H1 (cell line): ENCODE measurements around the gene KCNRG. TPM values are rescaled to one million over a fixed set of nuclear protein-coding genes. Genes with fewer than 3 reads are reported as not detected.

Source experiments
- CTCF ChIA-PET: fragments of 300-600 bp; sonication (Branson Sonifier 250); formaldehyde crosslinking; loops from one replicate; lab custom pipeline; 2021; ENCODE audit not compliant: partially characterized antibody; lab: Charles Lee
- POLR2A ChIA-PET: fragments of 300-600 bp; sonication (Branson Sonifier 250); formaldehyde crosslinking; loops from one replicate; lab custom pipeline; 2021; ENCODE audit warnings: inconsistent platforms; ENCODE audit not compliant: partially characterized antibody; lab: Charles Lee
- DNase-seq, 2 experiments: peaks; one replicate each; pipeline versions ENCODE4 v3.0.0 to v3.0.0-alpha.2; 2010 to 2022; ENCODE audit warnings: low spot score in 2 of 2, low read depth in 1 of 2, mixed read lengths in 1 of 2
- FAIRE-seq: peaks from 2 replicates; lab custom pipeline; 2011; peaks lifted over from hg19 to GRCh38; lab: Jason Lieb, UNC
- H2AFZ ChIP-seq: 2 replicates; pipeline ENCODE4 v1.8.1; 2012; ENCODE audit warnings: low read length, inconsistent platforms
- H2AK5ac ChIP-seq: 2 replicates; pipeline ENCODE4 v1.6.1; 2013; ENCODE audit warnings: low read depth, low read length
- H2BK120ac ChIP-seq: replicated peaks from 2 replicates; pipeline ENCODE3; 2013; ENCODE audit warnings: low read depth, low read length, inconsistent platforms
- H2BK12ac ChIP-seq: 2 replicates; pipeline ENCODE4 v1.6.1; 2013; ENCODE audit warnings: low read depth, low read length
- H2BK15ac ChIP-seq: 2 replicates; pipeline ENCODE4 v1.6.1; 2013; ENCODE audit warnings: low read length
- H2BK20ac ChIP-seq: 2 replicates; pipeline ENCODE4 v1.6.1; 2013; ENCODE audit warnings: low read length
- H2BK5ac ChIP-seq: 2 replicates; pipeline ENCODE4 v1.6.1; 2013; ENCODE audit warnings: low read depth, low read length
- H3K14ac ChIP-seq: 2 replicates; pipeline ENCODE4 v1.6.1; 2013; ENCODE audit warnings: inconsistent platforms; ENCODE audit not compliant: insufficient read length
- H3K18ac ChIP-seq: 2 replicates; pipeline ENCODE4 v1.6.1; 2013; ENCODE audit warnings: low read length; ENCODE audit errors: extremely low read depth
- H3K23ac ChIP-seq: 2 replicates; pipeline ENCODE4 v1.6.1; 2013; ENCODE audit warnings: inconsistent platforms; ENCODE audit not compliant: insufficient read length
- H3K23me2 ChIP-seq: 2 replicates; pipeline ENCODE4 v1.6.1; 2013; ENCODE audit warnings: low read depth, low read length
- H3K27ac ChIP-seq: 2 replicates; pipeline ENCODE4 v1.6.1; 2011; ENCODE audit warnings: low read depth, low read length, inconsistent platforms
- H3K27me3 ChIP-seq, 4 experiments: replicated peaks in 1 of 4; 1 replicate in 1 of 4; 2 replicates in 3 of 4; pipeline versions ENCODE4 v1.6.1 to v1.8.1; 2011 to 2013; ENCODE audit warnings: low read length in 3 of 4, mild to moderate bottlenecking in 3 of 4, inconsistent platforms in 2 of 4, mixed read lengths in 2 of 4, moderate library complexity in 1 of 4; ENCODE audit not compliant: control insufficient read depth in 3 of 4, insufficient read depth in 3 of 4; ENCODE audit errors: extremely low read depth in 1 of 4
- H3K36me3 ChIP-seq, 4 experiments: 2 replicates each; pipeline versions ENCODE4 v1.6.1 to v1.8.1; 2011 to 2013; ENCODE audit warnings: mild to moderate bottlenecking in 4 of 4, low read length in 3 of 4, moderate library complexity in 2 of 4, control low read depth in 1 of 4, inconsistent platforms in 1 of 4; ENCODE audit not compliant: insufficient read depth in 4 of 4, control insufficient read depth in 2 of 4
- H3K4ac ChIP-seq: replicated peaks from 2 replicates; pipeline ENCODE3; 2013; ENCODE audit warnings: low read length, low read depth, mixed read lengths, inconsistent platforms; ENCODE audit not compliant: insufficient read length
- H3K4me1 ChIP-seq, 4 experiments: replicated peaks in 1 of 4; 1 replicate in 1 of 4; 2 replicates in 3 of 4; pipeline versions ENCODE4 v1.6.1 to v1.8.1; 2011 to 2013; ENCODE audit warnings: low read length in 3 of 4, inconsistent platforms in 2 of 4, mixed read lengths in 1 of 4; ENCODE audit not compliant: insufficient read depth in 4 of 4, control insufficient read depth in 3 of 4
- H3K4me2 ChIP-seq, 2 experiments: 2 replicates each; pipeline versions ENCODE4 v1.6.1 to v1.8.1; 2011 to 2013; ENCODE audit warnings: low read depth in 2 of 2, low read length in 2 of 2, control low read depth in 1 of 2, inconsistent platforms in 1 of 2, mild to moderate bottlenecking in 1 of 2; ENCODE audit not compliant: insufficient read depth in 1 of 2
- H3K4me3 ChIP-seq, 4 experiments: fragments of 200-600, 300-600 bp in 1 of 4; sonication (generic), shearing (Covaris generic), sonication (Bioruptor Twin) in 1 of 4; 2 replicates each; pipeline versions ENCODE4 v1.5.1 to v1.8.1; 2011 to 2016; ENCODE audit warnings: low read length in 4 of 4, low read depth in 3 of 4, control low read depth in 2 of 4, inconsistent platforms in 2 of 4, mild to moderate bottlenecking in 2 of 4, mixed read lengths in 1 of 4, moderate library complexity in 1 of 4; ENCODE audit not compliant: insufficient read depth in 2 of 4; ENCODE audit errors: extremely low read depth in 1 of 4
- H3K56ac ChIP-seq: replicated peaks from 2 replicates; pipeline ENCODE3; 2013; ENCODE audit warnings: low read depth, mild to moderate bottlenecking, mixed read lengths, low read length, inconsistent platforms; ENCODE audit not compliant: insufficient read length
- H3K79me1 ChIP-seq: 2 replicates; pipeline ENCODE4 v1.6.1; 2013; ENCODE audit warnings: low read depth, low read length, control low read depth
- H3K79me2 ChIP-seq, 2 experiments: 2 replicates each; pipeline versions ENCODE4 v1.6.1 to v1.8.1; 2012 to 2013; ENCODE audit warnings: low read length in 2 of 2, mild to moderate bottlenecking in 2 of 2, inconsistent platforms in 1 of 2; ENCODE audit not compliant: insufficient read depth in 2 of 2, control insufficient read depth in 1 of 2
- H3K9ac ChIP-seq, 4 experiments: replicated peaks in 1 of 4; 1 replicate in 1 of 4; 2 replicates in 3 of 4; pipeline versions ENCODE4 v1.6.1 to v1.8.1; 2011 to 2013; ENCODE audit warnings: low read depth in 3 of 4, low read length in 3 of 4, control low read depth in 2 of 4, mild to moderate bottlenecking in 2 of 4, moderate library complexity in 2 of 4, inconsistent platforms in 1 of 4; ENCODE audit errors: extremely low read depth in 1 of 4
- H3K9me3 ChIP-seq, 2 experiments: 2 replicates each; pipeline versions ENCODE4 v1.6.1 to v1.8.1; 2012 to 2013; ENCODE audit warnings: mild to moderate bottlenecking in 2 of 2, moderate library complexity in 2 of 2, control low read depth in 1 of 2, inconsistent platforms in 1 of 2, low read depth in 1 of 2, low read length in 1 of 2, mixed read lengths in 1 of 2; ENCODE audit not compliant: insufficient read depth in 2 of 2
- H4K20me1 ChIP-seq, 2 experiments: replicated peaks in 1 of 2; 2 replicates each; pipeline versions ENCODE3 to v1.8.1; 2011 to 2013; ENCODE audit warnings: inconsistent platforms in 2 of 2, low read length in 2 of 2, mild to moderate bottlenecking in 1 of 2; ENCODE audit not compliant: insufficient read depth in 2 of 2, control insufficient read depth in 1 of 2
- H4K5ac ChIP-seq: 2 replicates; pipeline ENCODE4 v1.6.1; 2013; ENCODE audit warnings: low read length, low read depth, mixed read lengths, inconsistent platforms; ENCODE audit not compliant: insufficient read length
- H4K8ac ChIP-seq: 2 replicates; pipeline ENCODE4 v1.8.0; 2013; ENCODE audit warnings: mild to moderate bottlenecking, moderate library complexity, low read length, inconsistent platforms; ENCODE audit not compliant: insufficient read depth; ENCODE audit errors: extremely low read depth
- H4K91ac ChIP-seq: replicated peaks from 2 replicates; pipeline ENCODE3; 2013; ENCODE audit warnings: low read length, mixed read lengths, inconsistent platforms; ENCODE audit not compliant: insufficient read length
- SUZ12 ChIP-seq: fragments of 200-600 bp; sonication (generic); IDR thresholded peaks from 2 replicates; pipeline ENCODE4 v1.6.1; 2012; ENCODE audit warnings: mild to moderate bottlenecking, inconsistent platforms, low read length, moderate library complexity, mixed read lengths
- WGBS, 2 experiments: shearing (Covaris generic) in 1 of 2; methylation state at CpG; one replicate each; pipeline versions ENCODE4 v1.1.6 to v1.1.7; 2013 to 2015; ENCODE audit warnings: low lambda C conversion rate in 2 of 2, mixed read lengths in 2 of 2, inconsistent platforms in 1 of 2, low coverage in 1 of 2, missing lambda C conversion rate in 1 of 2; ENCODE audit not compliant: insufficient replicate concordance in 2 of 2, insufficient coverage in 1 of 2, insufficient read length in 1 of 2; ENCODE audit errors: extremely low coverage in 1 of 2, missing lambda C conversion rate in 1 of 2; 5-methylcytosine and 5-hydroxymethylcytosine counted together
- polyA plus RNA-seq, 7 experiments: library from polyadenylated mRNA; depleted of rRNA in 3 of 7; stranded (reverse) in 5 of 7; unstranded in 2 of 7; fragments of >200 nt in 5 of 7; fragments of 200-250 nt in 2 of 7; gene quantifications; 1 replicate in 5 of 7; 2 replicates in 1 of 7; 4 replicates in 1 of 7; pipeline versions ENCODE4 v1.2.1 to v1.2.3, GENCODE V29; 2011 to 2013; ENCODE audit warnings: missing spikeins in 2 of 7, mixed read lengths in 2 of 7
- total RNA-seq: library from RNA; stranded (reverse); fragmentation: NEBNext Ultra II Directional; extraction: Animal tissue kit (Norgen Biotek cat#: 25700); gene quantifications from 2 replicates; pipeline ENCODE4 v1.2.1, GENCODE V29; 2021

Gene KCNRG
- total and polyA plus RNA-seq, 2 of the 8 experiments (the other 6 are each of a cell fraction or from before 2014, with no cell fraction given) = 0.65 to 1.2 TPM

DNA sequence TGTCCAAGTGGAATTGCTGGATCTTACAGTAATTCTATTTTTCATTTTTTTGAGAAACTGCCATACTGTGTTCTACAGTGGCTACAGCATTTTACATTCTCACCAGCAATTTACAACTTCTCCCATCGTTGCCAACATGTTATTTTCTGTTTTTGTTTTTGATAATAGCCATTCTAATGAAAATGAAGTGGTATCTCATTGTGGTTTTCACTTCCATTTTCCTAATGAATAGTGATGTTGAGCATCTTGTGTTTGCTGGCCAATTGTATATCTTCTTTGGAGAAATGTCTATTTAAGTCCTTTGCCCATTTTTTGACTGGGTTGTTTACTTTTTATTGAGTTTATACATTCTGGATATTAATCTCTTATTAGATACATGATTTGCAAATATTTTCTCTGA, 38.6 kb downstream of the KCNRG start:
- Histone ChIP-seq H3K4ac (no peak overlapping the region), H3K27ac (no peak overlapping the region), H3K4me2 (no peak overlapping the region), H2BK5ac (no peak overlapping the region), H4K8ac (no peak overlapping the region), H3K9me3 (no peaks in the 10 kb centered on the region), H3K36me3 (no peaks in the 10 kb centered on the region), H4K91ac (no peak overlapping the region), H3K9ac (no peak overlapping the region), H3K4me1 (no peaks in the 10 kb centered on the region), H2AFZ (no peak overlapping the region), H3K79me2 (no peaks in the 10 kb centered on the region), H3K14ac (no peak overlapping the region), H3K23ac (no peak overlapping the region), H2BK15ac (no peak overlapping the region), H2AK5ac (no peak overlapping the region), H4K20me1 (no peaks in the 10 kb centered on the region), H3K18ac (no peak overlapping the region), H2BK120ac (no peak overlapping the region), H2BK20ac (no peak overlapping the region), H3K56ac (no peak overlapping the region), H3K27me3 (no peaks in the 10 kb centered on the region), H4K5ac (no peak overlapping the region), H2BK12ac (no peak overlapping the region), H3K4me3 (no peak overlapping the region), H3K79me1 (no peaks in the 10 kb centered on the region; the same call in 1 of the 2 replicates), H3K23me2 (no peaks in the 10 kb centered on the region)
- POLR2A ChIA-PET = no interaction called here
- CTCF ChIA-PET = no interaction called here
- FAIRE-seq (no peak), DNase-seq (no peak)
- 79% methylated on average over 1 of the region's 1 CpG; no CpG with 5 or more reads in 1 of the 2 experiments for WGBS, 2 experiments
- TF ChIP-seq SUZ12 = no peak
